Thoracic aorta (tissue), 2 donors: ENCODE results near the gene TNFRSF6B. TPM values are rescaled to one million over a fixed set of nuclear protein-coding genes. Genes with fewer than 3 reads are reported as not detected.

Source experiments
- ATAC-seq: fragments of 150-250 bp; one replicate; pipeline ENCODE4 v1.8.0; 2017; ENCODE audit warnings: low read depth; ENCODE audit not compliant: insufficient number of reproducible peaks, low FRiP score
- DNase-seq: peaks from one replicate; pipeline ENCODE4 v3.0.0-alpha.2; 2020; ENCODE audit warnings: low spot score
- H3K27ac ChIP-seq, 2 donors: fragments of 200-600 bp; sonication (generic); 1 replicate in 1 of 2; 2 replicates in 1 of 2; pipeline ENCODE4 v1.5.1; 2016; ENCODE audit warnings: mild to moderate bottlenecking in 2 of 2, moderate library complexity in 2 of 2
- H3K27me3 ChIP-seq: fragments of 200-600 bp; sonication (generic); replicated peaks from 2 replicates; pipeline ENCODE4 v1.6.0; 2016; ENCODE audit warnings: mild to moderate bottlenecking; ENCODE audit not compliant: insufficient read depth
- H3K36me3 ChIP-seq: fragments of 200-600 bp; sonication (generic); one replicate; pipeline ENCODE4 v1.5.1; 2016
- H3K4me1 ChIP-seq, 2 donors: fragments of 200-600 bp; sonication (generic); 1 replicate in 1 of 2; 2 replicates in 1 of 2; pipeline versions ENCODE4 v1.5.1 to v1.6.0; 2016; ENCODE audit warnings: low read depth in 2 of 2, mild to moderate bottlenecking in 1 of 2; ENCODE audit not compliant: control insufficient read depth in 1 of 2
- H3K4me3 ChIP-seq: fragments of 200-600 bp; sonication (generic); 2 replicates; pipeline ENCODE4 v1.5.1; 2016; ENCODE audit warnings: mild to moderate bottlenecking
- H3K9me3 ChIP-seq: fragments of 200-600 bp; sonication (generic); 2 replicates; pipeline ENCODE4 v1.5.1; 2016
- total RNA-seq, 2 donors: library from RNA; depleted of rRNA; stranded (reverse); fragments of >200 nt; gene quantifications; one replicate each; pipeline versions ENCODE4 v1.1.0 to v1.2.3, GENCODE V29; 2016
- TF ChIP-seq, protein P1 (sequence below): fragments of 200-600 bp; sonication (generic); IDR thresholded peaks from one replicate; pipeline ENCODE4 v1.5.1; 2019; ENCODE audit warnings: antibody characterized with exemption

Gene TNFRSF6B
- total RNA-seq, 2 donors from 2014 or later: 32.9 to 98.9 TPM

DNA sequence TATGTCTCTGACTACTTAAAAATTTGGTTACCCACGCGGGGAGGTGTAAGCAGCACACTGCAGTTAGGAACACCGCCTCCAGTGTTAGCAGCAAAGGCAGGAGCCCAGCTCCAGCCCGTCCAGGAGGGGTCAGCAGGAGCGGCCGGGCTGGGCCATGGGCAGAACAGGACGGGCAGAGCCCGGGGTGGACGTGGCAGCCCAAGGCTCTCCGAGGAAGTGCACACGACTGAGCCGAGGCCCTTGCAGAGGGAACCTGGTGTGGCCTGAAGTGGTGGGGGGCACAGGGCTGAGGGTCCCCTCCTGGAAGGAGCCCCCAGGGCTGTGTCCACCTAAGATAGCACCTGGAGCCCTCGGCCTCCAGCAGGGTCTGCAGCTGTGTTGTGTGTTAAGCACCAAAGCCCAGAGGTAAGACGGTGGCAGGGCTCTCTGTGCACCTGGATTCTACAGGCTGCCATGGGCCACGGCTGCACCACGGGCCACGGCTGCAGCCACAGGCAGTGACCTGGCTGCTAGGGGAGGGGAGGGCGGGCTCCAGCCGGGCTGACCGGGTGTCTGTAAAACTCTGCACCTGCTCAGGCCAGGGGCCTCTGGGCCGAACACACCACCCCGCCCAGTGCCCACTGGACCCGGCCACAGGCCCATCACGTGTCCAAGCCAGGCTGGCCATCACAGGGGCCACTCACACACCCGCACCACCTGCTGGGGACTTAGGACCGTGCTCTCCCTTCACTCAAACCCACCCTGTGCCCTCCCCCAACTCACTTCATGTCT lies 49.7 kb downstream of the TNFRSF6B start:
- H3K9me3 ChIP-seq: no peaks in the 10 kb centered on the region
- peaks cover 22% of the 10 kb centered on the region for H3K36me3 ChIP-seq
- peaks cover 7 to 15% of the 10 kb centered on the region in 2 donors for H3K4me1 ChIP-seq
- TF ChIP-seq, protein P1, sequence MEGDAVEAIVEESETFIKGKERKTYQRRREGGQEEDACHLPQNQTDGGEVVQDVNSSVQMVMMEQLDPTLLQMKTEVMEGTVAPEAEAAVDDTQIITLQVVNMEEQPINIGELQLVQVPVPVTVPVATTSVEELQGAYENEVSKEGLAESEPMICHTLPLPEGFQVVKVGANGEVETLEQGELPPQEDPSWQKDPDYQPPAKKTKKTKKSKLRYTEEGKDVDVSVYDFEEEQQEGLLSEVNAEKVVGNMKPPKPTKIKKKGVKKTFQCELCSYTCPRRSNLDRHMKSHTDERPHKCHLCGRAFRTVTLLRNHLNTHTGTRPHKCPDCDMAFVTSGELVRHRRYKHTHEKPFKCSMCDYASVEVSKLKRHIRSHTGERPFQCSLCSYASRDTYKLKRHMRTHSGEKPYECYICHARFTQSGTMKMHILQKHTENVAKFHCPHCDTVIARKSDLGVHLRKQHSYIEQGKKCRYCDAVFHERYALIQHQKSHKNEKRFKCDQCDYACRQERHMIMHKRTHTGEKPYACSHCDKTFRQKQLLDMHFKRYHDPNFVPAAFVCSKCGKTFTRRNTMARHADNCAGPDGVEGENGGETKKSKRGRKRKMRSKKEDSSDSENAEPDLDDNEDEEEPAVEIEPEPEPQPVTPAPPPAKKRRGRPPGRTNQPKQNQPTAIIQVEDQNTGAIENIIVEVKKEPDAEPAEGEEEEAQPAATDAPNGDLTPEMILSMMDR: no peak
- ATAC-seq: no peak
- H3K27me3 ChIP-seq: no peaks in the 10 kb centered on the region
- no peak for DNase-seq
- no peak overlapping the region for H3K4me3 ChIP-seq
- no peak overlapping the region for H3K27ac ChIP-seq

DNA sequence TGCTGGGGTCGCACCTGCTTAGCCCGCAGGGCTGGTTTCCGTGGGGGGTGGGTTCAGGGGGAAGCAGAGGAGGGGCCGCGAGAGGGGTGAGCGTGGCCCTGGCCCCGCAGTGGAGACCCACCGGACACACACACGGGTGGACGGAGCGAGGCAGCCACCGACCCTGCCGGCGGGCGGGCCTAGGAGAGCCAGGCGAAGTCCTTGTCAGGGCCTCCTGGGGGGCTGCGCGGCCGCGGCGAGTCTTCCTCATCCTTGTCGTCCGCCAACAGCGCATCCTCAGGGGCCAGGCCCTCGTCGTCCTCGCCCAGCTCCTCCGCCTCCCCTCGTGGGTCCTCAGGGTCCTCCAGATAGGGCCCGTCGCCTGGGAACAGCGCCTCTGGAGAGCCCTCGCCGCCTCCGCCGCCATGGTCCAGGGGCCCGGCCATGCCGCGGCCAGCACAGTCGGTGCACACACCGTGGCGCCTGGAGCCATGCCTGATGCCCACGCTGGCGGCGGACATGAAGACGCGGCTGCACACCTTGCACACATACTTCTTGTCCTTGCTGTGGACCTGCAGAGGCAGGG lies 50.4 kb downstream of the TNFRSF6B start:
- TF ChIP-seq, protein P1: no peak
- H3K36me3 ChIP-seq: peaks cover 16% of the 10 kb centered on the region
- no peak overlapping the region for H3K27ac ChIP-seq
- H3K9me3 ChIP-seq: no peaks in the 10 kb centered on the region
- peaks cover under 1 to 8% of the 10 kb centered on the region in 2 donors for H3K4me1 ChIP-seq
- DNase-seq: no peak
- ATAC-seq: no peak
- no peak overlapping the region for H3K4me3 ChIP-seq
- H3K27me3 ChIP-seq: no peaks in the 10 kb centered on the region

DNA sequence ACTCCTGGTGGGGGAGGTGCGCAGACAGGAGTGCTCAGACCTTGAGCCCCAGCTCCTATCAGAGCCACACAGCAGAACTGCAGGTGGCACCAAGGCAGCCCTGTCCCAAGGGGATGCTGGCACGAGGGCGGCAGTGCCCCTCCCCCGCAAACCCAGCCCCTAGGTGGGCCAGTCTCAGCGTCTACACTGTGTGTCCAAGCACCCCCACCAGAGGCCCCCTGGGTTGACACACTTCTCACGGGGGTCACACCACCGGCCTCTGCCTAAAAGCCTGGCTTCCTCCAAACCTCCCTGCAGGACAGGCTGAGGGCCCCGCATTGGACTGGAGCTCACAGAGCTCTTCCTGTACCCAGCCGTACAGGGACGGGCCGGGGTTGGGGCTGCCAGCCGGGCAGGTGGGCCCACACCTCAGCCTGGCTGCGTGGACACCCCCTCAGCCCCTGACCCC lies 51.2 kb downstream of the TNFRSF6B start:
- Histone ChIP-seq H3K4me3 (no peak overlapping the region), H3K27ac (no peak overlapping the region), H3K9me3 (no peaks in the 10 kb centered on the region), H3K36me3 (peaks cover 12% of the 10 kb centered on the region), H3K4me1 (peaks cover 0 to 6% of the 10 kb centered on the region in 2 donors), H3K27me3 (no peaks in the 10 kb centered on the region)
- TF ChIP-seq, protein P1: no peak
- DNase-seq (no peak), ATAC-seq (no peak)

Other genes starting within 250 kb of the TNFRSF6B start
- gene KCNQ2, start 224.0 kb upstream of the TNFRSF6B start, total RNA-seq: not detected
- 1 to 10 TPM in 1 of 2 donors, not detected in 1; 2.4 TPM for gene EEF1A2, start 197.6 kb upstream of the TNFRSF6B start, total RNA-seq
- 100 to 1,000 TPM; 105 to 197 TPM for gene PPDPF, start 175.9 kb upstream of the TNFRSF6B start, total RNA-seq
- under 1 TPM in 1 of 2 donors, not detected in 1; 0.56 TPM for gene PTK6, start 159.3 kb upstream of the TNFRSF6B start, total RNA-seq
- not detected for gene SRMS, start 148.9 kb upstream of the TNFRSF6B start, total RNA-seq
- under 1 TPM in 1 of 2 donors, not detected in 1; 0.54 TPM for gene FNDC11, start 142.5 kb upstream of the TNFRSF6B start, total RNA-seq
- gene HELZ2, start 122.4 kb upstream of the TNFRSF6B start, total RNA-seq: 10 to 100 TPM; 45.2 to 50.3 TPM
- gene GMEB2, start 69.6 kb upstream of the TNFRSF6B start, total RNA-seq: 10 to 100 TPM; 10.0 to 14.7 TPM
- gene STMN3, start 43.2 kb upstream of the TNFRSF6B start, total RNA-seq: 10 to 100 TPM; 14.4 to 17.8 TPM
- 100 to 1,000 TPM in 1 of 2 donors, 10 to 100 TPM in 1; 37.8 to 114 TPM for gene RTEL1, start 38.3 kb upstream of the TNFRSF6B start, total RNA-seq
- 10 to 100 TPM; 56.4 to 57.8 TPM for gene ARFRP1, start 11.3 kb downstream of the TNFRSF6B start, total RNA-seq
- 10 to 100 TPM; 32.6 to 41.1 TPM for gene ZGPAT, start 11.4 kb downstream of the TNFRSF6B start, total RNA-seq
- 10 to 100 TPM; 15.6 to 26.5 TPM for gene LIME1, start 40.0 kb downstream of the TNFRSF6B start, total RNA-seq
- 100 to 1,000 TPM in 1 of 2 donors, 10 to 100 TPM in 1; 36.2 to 103 TPM for gene SLC2A4RG, start 43.1 kb downstream of the TNFRSF6B start, total RNA-seq
- gene ZBTB46, start 134.6 kb downstream of the TNFRSF6B start, total RNA-seq: 1 to 10 TPM; 9.3 to 9.9 TPM
- not detected for gene ABHD16B, start 164.8 kb downstream of the TNFRSF6B start, total RNA-seq
- gene TPD52L2, start 168.6 kb downstream of the TNFRSF6B start, total RNA-seq: 100 to 1,000 TPM; 106 to 159 TPM
- gene DNAJC5, start 198.5 kb downstream of the TNFRSF6B start, total RNA-seq: 10 to 100 TPM; 48.5 to 61.2 TPM